ENCODE results near the gene BTC. TPM values are rescaled to one million over a fixed set of nuclear protein-coding genes. Genes with fewer than 3 reads are reported as not detected.
"Not testable (repeated sequence)": the region's sequence is repeated elsewhere in the genome, so short reads cannot be mapped to it uniquely, and the experiment has no call there.

Gene BTC
- total RNA-seq, 4 donors from 2014 or later: 6.2 to 7.9 (median 7.6) TPM

DNA sequence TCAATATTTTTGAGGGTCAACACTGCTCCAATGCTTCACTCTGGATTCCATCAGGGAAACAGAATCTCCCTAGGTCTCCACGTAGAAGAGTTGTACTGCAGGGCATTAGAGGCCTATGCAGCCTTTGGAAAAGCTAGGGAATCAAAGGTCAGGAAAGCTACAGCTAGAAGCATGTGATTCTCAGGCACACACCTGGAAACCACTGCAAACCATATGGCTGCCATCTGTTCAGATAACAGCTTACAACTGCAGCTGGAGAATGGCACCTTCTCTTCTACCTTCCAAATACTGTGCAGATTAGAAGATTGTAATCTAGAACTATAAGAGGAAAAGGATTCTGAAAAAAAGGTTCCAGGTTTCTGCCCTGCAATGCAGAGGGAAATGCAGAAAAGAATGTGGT lies 60.6 kb downstream of the BTC start:
- Histone ChIP-seq H3K9me3 (no peaks in the 10 kb centered on the region), H3K4me3 (replicated peaks in 1 of 3) (no peak overlapping the region), H3K27ac (no peak overlapping the region), H3K36me3 (no peaks in the 10 kb centered on the region), H3K4me1 (no peaks in the 10 kb centered on the region), H3K27me3 (no peaks in the 10 kb centered on the region)
- TF ChIP-seq, protein P1, sequence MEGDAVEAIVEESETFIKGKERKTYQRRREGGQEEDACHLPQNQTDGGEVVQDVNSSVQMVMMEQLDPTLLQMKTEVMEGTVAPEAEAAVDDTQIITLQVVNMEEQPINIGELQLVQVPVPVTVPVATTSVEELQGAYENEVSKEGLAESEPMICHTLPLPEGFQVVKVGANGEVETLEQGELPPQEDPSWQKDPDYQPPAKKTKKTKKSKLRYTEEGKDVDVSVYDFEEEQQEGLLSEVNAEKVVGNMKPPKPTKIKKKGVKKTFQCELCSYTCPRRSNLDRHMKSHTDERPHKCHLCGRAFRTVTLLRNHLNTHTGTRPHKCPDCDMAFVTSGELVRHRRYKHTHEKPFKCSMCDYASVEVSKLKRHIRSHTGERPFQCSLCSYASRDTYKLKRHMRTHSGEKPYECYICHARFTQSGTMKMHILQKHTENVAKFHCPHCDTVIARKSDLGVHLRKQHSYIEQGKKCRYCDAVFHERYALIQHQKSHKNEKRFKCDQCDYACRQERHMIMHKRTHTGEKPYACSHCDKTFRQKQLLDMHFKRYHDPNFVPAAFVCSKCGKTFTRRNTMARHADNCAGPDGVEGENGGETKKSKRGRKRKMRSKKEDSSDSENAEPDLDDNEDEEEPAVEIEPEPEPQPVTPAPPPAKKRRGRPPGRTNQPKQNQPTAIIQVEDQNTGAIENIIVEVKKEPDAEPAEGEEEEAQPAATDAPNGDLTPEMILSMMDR (IDR thresholded peaks at IDR 0.05): no peak
- TF ChIP-seq POLR2A (IDR thresholded peaks at IDR 0.05): no peak
- DNase-seq: no peak
- 89 to 96% methylated on average over 1 of the region's 1 CpG for WGBS, 2 donors
- intact Hi-C loops (cut with DNase I): no loop called here

DNA sequence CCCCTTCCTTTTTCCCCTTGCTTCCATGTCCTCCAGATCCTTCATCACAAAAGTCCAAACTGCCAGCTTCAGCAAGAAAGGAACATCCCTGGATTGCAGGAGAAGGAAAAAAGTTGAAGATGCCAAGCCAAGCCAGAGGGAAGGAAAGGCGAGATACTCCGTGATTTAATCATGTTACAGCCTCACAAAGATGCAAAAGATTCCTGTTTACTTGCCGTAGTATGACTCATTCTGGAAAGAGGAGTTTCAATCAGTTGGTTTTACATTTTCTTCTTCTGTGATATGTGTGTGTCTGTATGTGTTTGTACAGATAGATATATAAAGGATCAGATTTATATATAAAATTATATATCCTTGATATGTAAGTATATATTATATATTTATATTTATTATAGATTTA lies 69.3 kb downstream of the BTC start:
- no peaks in the 10 kb centered on the region for H3K36me3 ChIP-seq
- H3K9me3 ChIP-seq: no peaks in the 10 kb centered on the region
- no peak for TF ChIP-seq POLR2A (IDR thresholded peaks at IDR 0.05)
- TF ChIP-seq, protein P1 (IDR thresholded peaks at IDR 0.05): no peak
- H3K4me3 ChIP-seq (replicated peaks in 1 of 3): no peak overlapping the region
- no peaks in the 10 kb centered on the region for H3K27me3 ChIP-seq
- no peak for DNase-seq
- H3K4me1 ChIP-seq: no peaks in the 10 kb centered on the region
- intact Hi-C loops (cut with DNase I): no loop called here
- WGBS, 2 donors: 82 to 92% methylated on average over 3 of the region's 3 CpGs
- H3K27ac ChIP-seq: no peak overlapping the region

DNA sequence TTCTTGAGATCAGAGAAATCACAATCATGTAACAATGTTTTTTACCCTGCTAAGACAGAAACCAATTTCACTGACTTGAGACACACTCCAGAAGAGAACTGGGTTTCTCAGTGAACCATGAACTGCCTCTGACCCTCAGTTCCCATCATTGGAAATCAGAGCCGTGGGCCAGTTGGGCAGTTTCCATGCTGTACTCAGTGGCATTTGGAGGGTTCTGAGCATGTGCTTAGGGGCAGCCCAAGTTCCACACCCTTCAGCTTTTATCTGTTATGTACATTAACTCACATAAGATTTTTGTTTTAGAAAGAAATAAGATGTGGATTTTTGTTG lies 77.9 kb downstream of the BTC start:
- Histone ChIP-seq H3K27me3 (no peaks in the 10 kb centered on the region), H3K27ac (peak overlapping the region in 2 of 3 donors; percentile 63 to 76), H3K36me3 (no peaks in the 10 kb centered on the region), H3K4me1 (peaks cover 6 to 12% of the 10 kb centered on the region in 2 donors), H3K4me3 (replicated peaks in 1 of 3) (no peak overlapping the region), H3K9me3 (no peaks in the 10 kb centered on the region)
- WGBS, 2 donors: 10 to 20% methylated on average over 1 of the region's 1 CpG
- no peak for TF ChIP-seq POLR2A (IDR thresholded peaks at IDR 0.05)
- TF ChIP-seq, protein P1 (IDR thresholded peaks at IDR 0.05): no peak
- intact Hi-C loops (cut with DNase I): no loop called here
- peak; percentile 56 to 62 for DNase-seq

DNA sequence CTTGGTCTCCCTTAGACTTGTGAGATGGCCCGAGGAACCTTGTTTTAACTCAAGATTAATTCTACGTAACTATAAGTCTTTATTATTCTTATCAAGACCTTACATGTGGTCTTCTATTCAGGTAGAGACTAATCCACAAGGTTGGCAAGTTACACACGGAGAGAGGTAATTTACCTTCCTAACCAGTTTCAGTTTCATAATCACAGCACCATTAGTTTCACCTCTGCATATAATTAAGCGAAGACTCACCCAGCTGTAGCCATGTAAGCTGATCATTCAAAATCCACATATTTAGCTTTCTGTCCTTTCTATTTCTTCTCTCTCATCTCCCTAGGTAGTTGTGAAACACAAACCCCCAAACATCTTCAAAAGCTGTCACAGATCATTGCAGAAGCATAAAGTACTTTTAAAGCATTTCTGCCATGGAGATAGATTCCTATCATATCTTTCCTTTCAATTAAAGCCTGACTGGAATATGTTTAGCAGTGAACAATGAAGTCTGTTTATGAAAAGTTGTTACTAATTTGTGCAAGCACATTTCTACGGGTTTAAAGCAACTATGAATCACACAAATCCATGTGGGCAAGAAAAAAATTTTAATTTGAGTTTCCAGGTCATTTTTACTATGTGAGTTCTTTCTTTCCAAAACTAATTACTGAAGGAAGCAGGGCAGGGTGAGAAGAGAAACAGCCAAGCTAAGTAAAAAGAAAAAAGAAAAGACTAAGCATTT lies 78.5 kb downstream of the BTC start:
- Histone ChIP-seq H3K9me3 (no peaks in the 10 kb centered on the region), H3K27ac (peak overlapping the region; percentile 8 to 76 (median 63))
- 40 to 45% methylated on average over 5 of the region's 5 CpGs for WGBS, 2 donors

DNA sequence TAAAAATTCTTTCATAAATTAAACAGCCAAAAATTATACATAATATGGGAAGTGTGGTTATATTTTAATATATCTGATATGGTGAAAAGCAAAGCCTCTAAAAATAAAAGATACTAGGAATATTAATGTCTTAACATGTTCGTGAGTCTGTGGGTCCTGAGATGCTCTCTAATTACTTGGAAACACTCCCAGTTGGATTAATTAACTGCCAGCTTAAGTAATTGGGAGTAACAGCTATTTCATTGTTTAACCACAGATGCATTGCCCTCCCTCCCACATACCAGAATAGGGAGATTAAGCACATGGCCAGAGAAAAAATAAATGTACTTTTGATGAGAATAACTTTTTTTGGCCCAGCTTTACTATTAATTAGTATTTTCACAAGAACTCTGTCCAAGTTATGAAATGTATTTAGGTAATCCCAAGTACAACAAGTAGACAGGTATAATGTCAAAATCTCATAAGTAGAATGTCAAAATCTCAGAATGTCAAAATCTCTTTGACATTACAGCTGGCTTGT lies 79.7 kb downstream of the BTC start:
- intact Hi-C loops (cut with DNase I): no loop called here
- Histone ChIP-seq H3K4me1 (peaks cover 6 to 12% of the 10 kb centered on the region in 2 donors), H3K4me3 (replicated peaks in 1 of 3) (no peak overlapping the region), H3K27ac (peak overlapping the region in 1 of 3 donors; percentile 63), H3K9me3 (no peaks in the 10 kb centered on the region), H3K27me3 (no peaks in the 10 kb centered on the region), H3K36me3 (no peaks in the 10 kb centered on the region)
- 73 to 79% methylated on average over 1 of the region's 1 CpG for WGBS, 2 donors
- TF ChIP-seq POLR2A (IDR thresholded peaks at IDR 0.05): no peak
- TF ChIP-seq, protein P1 (IDR thresholded peaks at IDR 0.05): no peak
- no peak for DNase-seq

More for the DNA sequence above, 78.5 kb downstream of the BTC start:
- TF ChIP-seq, protein P1 (IDR thresholded peaks at IDR 0.05): no peak
- TF ChIP-seq POLR2A (IDR thresholded peaks at IDR 0.05): no peak
- no peak for DNase-seq
- Histone ChIP-seq H3K4me1 (peaks cover 6 to 12% of the 10 kb centered on the region in 2 donors), H3K36me3 (no peaks in the 10 kb centered on the region), H3K27me3 (no peaks in the 10 kb centered on the region), H3K4me3 (replicated peaks in 1 of 3) (no peak overlapping the region)
- intact Hi-C loops (cut with DNase I): no loop called here

DNA sequence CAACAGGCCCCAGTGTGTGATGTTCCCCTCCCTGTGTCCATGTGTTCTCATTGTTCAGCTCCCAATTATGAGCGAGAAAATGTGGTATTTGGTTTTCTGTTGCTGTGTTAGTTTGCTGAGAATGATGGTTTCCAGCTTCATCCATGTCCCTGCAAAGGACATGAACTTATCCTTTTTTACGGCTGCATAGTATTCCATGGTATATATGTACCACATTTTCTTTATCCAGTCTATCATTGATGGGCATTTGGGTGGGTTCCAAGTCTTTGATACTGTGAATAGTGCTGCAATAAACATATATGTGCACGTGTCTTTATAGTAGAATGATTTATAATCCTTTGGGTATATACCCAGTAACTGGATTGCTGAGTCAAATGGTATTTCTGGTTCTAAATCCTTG lies 86.2 kb downstream of the BTC start:
- intact Hi-C loops (cut with DNase I); H3K36me3 ChIP-seq; H3K4me3 ChIP-seq (replicated peaks in 1 of 3): not testable (repeated sequence)

More for the DNA sequence above, 86.2 kb downstream of the BTC start:
- not testable (repeated sequence) for H3K4me1 ChIP-seq, H3K9me3 ChIP-seq, H3K27ac ChIP-seq, H3K27me3 ChIP-seq, DNase-seq
- 87 to 89% methylated on average over 3 of the region's 3 CpGs for WGBS, 2 donors
